ENCODE measurements around the gene PDE3A.
A peak's percentile ranks its signal among the peaks of the same experiment; 100 is the strongest.
"Not testable (repeated sequence)": the region's sequence is repeated elsewhere in the genome, so short reads cannot be mapped to it uniquely, and the experiment has no call there.

Gene PDE3A

GRCh38 chr12:20368114-20368650 is at the start of gene PDE3A:
Gene PDE3A (plus strand): TSS chr12:20368537. CDS start chr12:20369285, 748 bp downstream.
- peak; percentile 93 for DNase-seq

GRCh38 chr12:20319366-20319765 is 49.0 kb upstream of the PDE3A start:
- no peak for DNase-seq

- no peak for DNase-seq
Measured at GRCh38 chr12:20320552-20320951, 47.8 kb upstream of the PDE3A start.

- not testable (repeated sequence) for DNase-seq
Measured at GRCh38 chr12:20330826-20331505, 37.4 kb upstream of the PDE3A start.

GRCh38 chr12:20339060-20339459 is 29.3 kb upstream of the PDE3A start:
- DNase-seq = no peak

GRCh38 chr12:20342111-20342510 is 26.2 kb upstream of the PDE3A start:
- no peak for DNase-seq

GRCh38 chr12:20345866-20346265 is 22.5 kb upstream of the PDE3A start:
- DNase-seq = no peak

GRCh38 chr12:20350026-20350425 is 18.3 kb upstream of the PDE3A start:
- no peak for DNase-seq

- DNase-seq = no peak
Measured at GRCh38 chr12:20350495-20350894, 17.8 kb upstream of the PDE3A start.

GRCh38 chr12:20351406-20351805 is 16.9 kb upstream of the PDE3A start:
- DNase-seq = no peak

GRCh38 chr12:20356048-20356447 is 12.3 kb upstream of the PDE3A start:
- DNase-seq = no peak

GRCh38 chr12:20360407-20360806 is 7.9 kb upstream of the PDE3A start:
- DNase-seq = no peak

- DNase-seq = no peak
Measured at GRCh38 chr12:20361416-20361815, 6.9 kb upstream of the PDE3A start.

GRCh38 chr12:20364501-20364900 is 3.8 kb upstream of the PDE3A start:
- no peak for DNase-seq

- no peak for DNase-seq
Measured at GRCh38 chr12:20366776-20367409, 1.4 kb upstream of the PDE3A start.

- no peak for DNase-seq
Measured at GRCh38 chr12:20367583-20368113, 689 bp upstream of the PDE3A start.

GRCh38 chr12:20368651-20369304 is 441 bp downstream of the PDE3A start:
- DNase-seq = peak; percentile 78

- peak; percentile 89 for DNase-seq
Measured at GRCh38 chr12:20369305-20370013, 1.1 kb downstream of the PDE3A start.

- peak; percentile 82 for DNase-seq
Measured at GRCh38 chr12:20370014-20370386, 1.7 kb downstream of the PDE3A start.

- no peak for DNase-seq
Measured at GRCh38 chr12:20370866-20371519, 2.7 kb downstream of the PDE3A start.

GRCh38 chr12:20372326-20373096 is 4.2 kb downstream of the PDE3A start:
- DNase-seq = no peak

GRCh38 chr12:20374795-20375194 is 6.5 kb downstream of the PDE3A start:
- DNase-seq = no peak

Measured in islet precursor cell (in vitro differentiated cells).